ENCODE results near the gene GCNT1. TPM values are rescaled to one million over a fixed set of nuclear protein-coding genes. Genes with fewer than 3 reads are reported as not detected.

Gene GCNT1
- total RNA-seq, 1 experiment from 2014 or later: 17.2 TPM

- H3K27ac Mint-ChIP-seq: no peak overlapping the region
- no peak for ATAC-seq
- no peak for TF ChIP-seq E2F1 (CRISPR knock-in tag; IDR thresholded peaks at IDR 0.05)
- TF ChIP-seq SP1 (CRISPR knock-in tag; conservative IDR thresholded peaks at IDR 0.05): no peak
- no peak for TF ChIP-seq ZNF512 (CRISPR knock-in tag; IDR thresholded peaks at IDR 0.05; ENCODE audit: borderline replicate concordance)
- H3K4me3 Mint-ChIP-seq: no peak overlapping the region
- H3K27me3 Mint-ChIP-seq (ENCODE audit: low read depth): no peaks in the 10 kb centered on the region
- POLR2A ChIA-PET: no interaction called here
- H3K9me3 Mint-ChIP-seq: peaks cover 24% of the 10 kb centered on the region
- no peaks in the 10 kb centered on the region for H3K4me1 Mint-ChIP-seq
- peaks cover 8% of the 10 kb centered on the region for H3K36me3 Mint-ChIP-seq
- no peak for DNase-seq (ENCODE audit: low spot score)
- CTCF ChIA-PET: no interaction called here
Measured at GRCh38 chr9:76516871-76517270, 57.9 kb downstream of the GCNT1 start.

- CTCF ChIA-PET: interaction anchor here (0.5 kb wide), 1 partner anchor 142 kb away, joined by 3 read pairs; no protein-coding TSS in a partner anchor
- no peak overlapping the region for H3K27ac Mint-ChIP-seq
- ATAC-seq (no peak), DNase-seq (ENCODE audit: low spot score) (no peak)
- H3K27me3 Mint-ChIP-seq (ENCODE audit: low read depth): no peaks in the 10 kb centered on the region
- no peak overlapping the region for H3K4me3 Mint-ChIP-seq
- peaks cover 4% of the 10 kb centered on the region for H3K36me3 Mint-ChIP-seq
- no peaks in the 10 kb centered on the region for H3K4me1 Mint-ChIP-seq
- POLR2A ChIA-PET: no interaction called here
- peaks cover 12% of the 10 kb centered on the region for H3K9me3 Mint-ChIP-seq
- TF ChIP-seq NR3C1 (CRISPR knock-in tag; conservative IDR thresholded peaks at IDR 0.05; ENCODE audit: low read depth) (no peak), E2F5 (CRISPR knock-in tag; IDR thresholded peaks at IDR 0.05) (no peak), AFF4 (CRISPR knock-in tag; IDR thresholded peaks at IDR 0.05; ENCODE audit: borderline replicate concordance) (no peak), ETV6 (CRISPR knock-in tag; IDR thresholded peaks at IDR 0.05) (no peak), JUN (CRISPR knock-in tag; IDR thresholded peaks at IDR 0.05) (no peak), NFYB (CRISPR knock-in tag; conservative IDR thresholded peaks at IDR 0.05; ENCODE audit: low read depth) (no peak), ERG (CRISPR knock-in tag; IDR thresholded peaks at IDR 0.05) (no peak), TCF7 (CRISPR knock-in tag; IDR thresholded peaks at IDR 0.05; ENCODE audit: low read depth) (no peak), NFATC4 (CRISPR knock-in tag; IDR thresholded peaks at IDR 0.05) (no peak), SOX15 (CRISPR knock-in tag; IDR thresholded peaks at IDR 0.05) (no peak), STAT6 (CRISPR knock-in tag; conservative IDR thresholded peaks at IDR 0.05; ENCODE audit: low read depth) (no peak), MAX (CRISPR knock-in tag; IDR thresholded peaks at IDR 0.05) (no peak), CREB1 (CRISPR knock-in tag; IDR thresholded peaks at IDR 0.05) (no peak), ZNF532 (CRISPR knock-in tag; IDR thresholded peaks at IDR 0.05; ENCODE audit: borderline replicate concordance) (no peak), ATF1 (CRISPR knock-in tag; IDR thresholded peaks at IDR 0.05) (no peak)
Measured at GRCh38 chr9:76519075-76519835, 60.3 kb downstream of the GCNT1 start.

Data from WTC11 (cell line).